ENCODE results near the gene SLC12A5. TPM values are rescaled to one million over a fixed set of nuclear protein-coding genes. Genes with fewer than 3 reads are reported as not detected.

The SLC12A5 gene
- total RNA-seq, 1 donor from 2014 or later = 0.77 TPM

DNA sequence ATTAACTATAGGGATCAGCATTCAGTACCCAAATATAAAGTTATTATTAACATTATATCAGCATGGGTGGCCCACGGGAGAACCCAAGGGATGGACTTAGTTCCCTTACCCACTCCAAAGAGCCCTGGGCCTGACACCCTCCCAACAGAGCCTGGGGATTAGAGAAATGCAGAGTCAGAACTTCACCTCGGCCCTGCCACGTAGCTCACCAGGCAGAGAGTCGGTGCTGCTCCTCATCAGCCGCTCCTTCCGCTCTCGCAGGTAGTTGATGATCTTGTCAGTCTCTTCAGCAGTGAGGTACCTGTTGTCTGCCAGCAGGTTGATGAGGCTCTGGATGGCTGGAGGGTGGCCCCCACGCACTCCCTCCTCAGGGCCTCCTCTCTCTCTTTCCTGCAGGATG, 34.1 kb downstream of the SLC12A5 start:
- Mint-ChIP-seq H3K27ac (no peak overlapping the region), H3K27me3 (ENCODE audit: insufficient read depth, low read depth) (peaks cover 14% of the 10 kb centered on the region), H3K36me3 (peaks cover 52% of the 10 kb centered on the region), H3K4me3 (no peak overlapping the region), H3K4me1 (peaks cover 9% of the 10 kb centered on the region), H3K9me3 (no peaks in the 10 kb centered on the region)
- no peaks in the 10 kb centered on the region for H3K79me2 ChIP-seq (ENCODE audit: low read depth)
- H3K9me3 ChIP-seq (ENCODE audit: low read depth) = no peaks in the 10 kb centered on the region
- peaks cover 19% of the 10 kb centered on the region for H3F3A ChIP-seq (ENCODE audit: low read depth)
- peaks cover 79% of the 10 kb centered on the region for H4K20me1 ChIP-seq (ENCODE audit: low read depth)
- H3K4me2 ChIP-seq = no peak overlapping the region
- peaks cover 6% of the 10 kb centered on the region for H3K4me1 ChIP-seq
- no peak overlapping the region for H3K4me3 ChIP-seq
- DNase-seq (ENCODE audit: low spot score) = no peak
- TF ChIP-seq, protein P1, sequence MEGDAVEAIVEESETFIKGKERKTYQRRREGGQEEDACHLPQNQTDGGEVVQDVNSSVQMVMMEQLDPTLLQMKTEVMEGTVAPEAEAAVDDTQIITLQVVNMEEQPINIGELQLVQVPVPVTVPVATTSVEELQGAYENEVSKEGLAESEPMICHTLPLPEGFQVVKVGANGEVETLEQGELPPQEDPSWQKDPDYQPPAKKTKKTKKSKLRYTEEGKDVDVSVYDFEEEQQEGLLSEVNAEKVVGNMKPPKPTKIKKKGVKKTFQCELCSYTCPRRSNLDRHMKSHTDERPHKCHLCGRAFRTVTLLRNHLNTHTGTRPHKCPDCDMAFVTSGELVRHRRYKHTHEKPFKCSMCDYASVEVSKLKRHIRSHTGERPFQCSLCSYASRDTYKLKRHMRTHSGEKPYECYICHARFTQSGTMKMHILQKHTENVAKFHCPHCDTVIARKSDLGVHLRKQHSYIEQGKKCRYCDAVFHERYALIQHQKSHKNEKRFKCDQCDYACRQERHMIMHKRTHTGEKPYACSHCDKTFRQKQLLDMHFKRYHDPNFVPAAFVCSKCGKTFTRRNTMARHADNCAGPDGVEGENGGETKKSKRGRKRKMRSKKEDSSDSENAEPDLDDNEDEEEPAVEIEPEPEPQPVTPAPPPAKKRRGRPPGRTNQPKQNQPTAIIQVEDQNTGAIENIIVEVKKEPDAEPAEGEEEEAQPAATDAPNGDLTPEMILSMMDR (IDR thresholded peaks at IDR 0.05) = no peak
- TF ChIP-seq EZH2phosphoT487 (IDR thresholded peaks at IDR 0.05) (no peak), EZH2 (IDR thresholded peaks at IDR 0.05) (no peak)
- no peak overlapping the region for H3K27ac ChIP-seq
- H2AFZ ChIP-seq (replicated peaks) = no peak overlapping the region
- peaks cover 26% of the 10 kb centered on the region for H3K27me3 ChIP-seq
- no peak overlapping the region for H3K9ac ChIP-seq
- H3K36me3 ChIP-seq = peaks cover 4% of the 10 kb centered on the region

DNA sequence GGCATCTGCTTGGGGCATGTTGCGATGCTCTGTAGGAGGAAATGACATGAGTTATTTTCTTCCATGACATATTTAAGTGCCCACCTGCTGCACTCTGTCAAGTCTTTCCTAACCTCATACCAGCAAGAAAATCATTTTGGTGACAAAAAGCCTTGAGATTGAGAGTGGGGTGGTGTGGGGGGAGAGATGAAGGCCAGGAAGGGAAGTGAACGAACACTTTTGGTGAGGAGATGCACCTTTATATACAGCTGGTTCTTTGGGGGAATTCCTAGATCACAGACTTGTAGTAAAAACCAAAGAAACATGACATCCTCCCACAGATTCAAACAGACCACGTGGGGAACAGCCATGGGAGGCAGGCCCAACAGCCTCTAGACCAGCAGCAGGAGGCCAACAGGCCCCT, 34.6 kb downstream of the SLC12A5 start:
- no peaks in the 10 kb centered on the region for H3K9me3 Mint-ChIP-seq
- no peak for DNase-seq (ENCODE audit: low spot score)
- no peak overlapping the region for H3K9ac ChIP-seq
- H3K27ac ChIP-seq = no peak overlapping the region
- peaks cover 8% of the 10 kb centered on the region for H3K36me3 ChIP-seq
- peaks cover 52% of the 10 kb centered on the region for H3K36me3 Mint-ChIP-seq
- H3K4me3 Mint-ChIP-seq = no peak overlapping the region
- peaks cover 79% of the 10 kb centered on the region for H4K20me1 ChIP-seq (ENCODE audit: low read depth)
- no peak overlapping the region for H3K27ac Mint-ChIP-seq
- peaks cover 9% of the 10 kb centered on the region for H3K27me3 Mint-ChIP-seq (ENCODE audit: insufficient read depth, low read depth)
- peaks cover 21% of the 10 kb centered on the region for H3K27me3 ChIP-seq
- H2AFZ ChIP-seq (replicated peaks) = no peak overlapping the region
- TF ChIP-seq, protein P1 (IDR thresholded peaks at IDR 0.05) = no peak
- TF ChIP-seq EZH2 (IDR thresholded peaks at IDR 0.05) (no peak), EZH2phosphoT487 (IDR thresholded peaks at IDR 0.05) (no peak)
- H3K4me2 ChIP-seq = no peak overlapping the region
- peaks cover 14% of the 10 kb centered on the region for H3F3A ChIP-seq (ENCODE audit: low read depth)
- H3K4me1 Mint-ChIP-seq = peaks cover 7% of the 10 kb centered on the region
- H3K4me1 ChIP-seq = peaks cover under 1% of the 10 kb centered on the region
- H3K79me2 ChIP-seq (ENCODE audit: low read depth) = no peaks in the 10 kb centered on the region
- no peaks in the 10 kb centered on the region for H3K9me3 ChIP-seq (ENCODE audit: low read depth)
- no peak overlapping the region for H3K4me3 ChIP-seq

DNA sequence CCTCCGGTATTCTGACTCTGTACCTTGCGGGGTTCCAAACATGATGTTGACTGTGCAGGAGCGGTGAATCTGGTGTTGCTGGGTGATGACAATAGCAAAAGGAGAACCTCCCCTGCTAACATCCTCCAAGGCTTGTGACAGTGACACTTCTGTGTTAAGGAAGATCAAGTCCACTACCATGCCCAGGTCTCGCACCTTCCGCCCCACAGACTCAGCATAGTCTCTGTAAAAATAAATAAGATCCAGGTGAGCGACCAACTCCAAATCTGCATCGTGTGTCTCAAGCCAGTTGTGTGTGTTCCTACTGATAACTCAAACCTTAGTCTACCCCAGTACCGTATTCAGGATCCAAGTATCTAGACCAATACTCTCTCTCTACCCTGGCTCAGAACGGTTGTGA, 36.0 kb downstream of the SLC12A5 start:
- peaks cover 76% of the 10 kb centered on the region for H4K20me1 ChIP-seq (ENCODE audit: low read depth)
- DNase-seq (ENCODE audit: low spot score) = no peak
- H3K4me3 Mint-ChIP-seq = no peak overlapping the region
- H2AFZ ChIP-seq (replicated peaks) = no peak overlapping the region
- peaks cover 8% of the 10 kb centered on the region for H3K27me3 ChIP-seq
- no peak overlapping the region for H3K27ac Mint-ChIP-seq
- H3K9ac ChIP-seq = no peak overlapping the region
- H3K4me1 ChIP-seq = no peaks in the 10 kb centered on the region
- H3K4me3 ChIP-seq = no peak overlapping the region
- no peaks in the 10 kb centered on the region for H3K79me2 ChIP-seq (ENCODE audit: low read depth)
- H3F3A ChIP-seq (ENCODE audit: low read depth) = peaks cover under 1% of the 10 kb centered on the region
- no peaks in the 10 kb centered on the region for H3K9me3 ChIP-seq (ENCODE audit: low read depth)
- peaks cover 13% of the 10 kb centered on the region for H3K36me3 ChIP-seq
- TF ChIP-seq, protein P1 (IDR thresholded peaks at IDR 0.05) = no peak
- TF ChIP-seq EZH2phosphoT487 (IDR thresholded peaks at IDR 0.05) = no peak
- H3K27ac ChIP-seq = no peak overlapping the region
- no peak overlapping the region for H3K4me2 ChIP-seq
- H3K9me3 Mint-ChIP-seq = no peaks in the 10 kb centered on the region
- peaks cover 5% of the 10 kb centered on the region for H3K27me3 Mint-ChIP-seq (ENCODE audit: insufficient read depth, low read depth)
- H3K36me3 Mint-ChIP-seq = peaks cover 54% of the 10 kb centered on the region
- no peaks in the 10 kb centered on the region for H3K4me1 Mint-ChIP-seq

Measured in neural progenitor cell (in vitro differentiated cells).